Measurements from ENCODE around the gene LIMS4.
"Not testable (repeated sequence)": the region's sequence is repeated elsewhere in the genome, so short reads cannot be mapped to it uniquely, and the experiment has no call there.

LIMS4 gene

GRCh38 chr2:110472171-110473058 lies at the start of gene LIMS4:
Gene LIMS4 (minus strand): TSS chr2:110472816. CDS start chr2:110472778, 38 bp downstream.
- not testable (repeated sequence) for DNase-seq (ENCODE audit: low spot score)

- DNase-seq (ENCODE audit: low spot score): not testable (repeated sequence)
These were observed 27.2 kb upstream of the LIMS4 start for GRCh38 chr2:110499755-110500377.

GRCh38 chr2:110496027-110496426 lies 23.4 kb upstream of the LIMS4 start:
- DNase-seq (ENCODE audit: low spot score): not testable (repeated sequence)

GRCh38 chr2:110494488-110494887 lies 21.9 kb upstream of the LIMS4 start:
- DNase-seq (ENCODE audit: low spot score): not testable (repeated sequence)

- not testable (repeated sequence) for DNase-seq (ENCODE audit: low spot score)
These were observed 16.4 kb upstream of the LIMS4 start for GRCh38 chr2:110488991-110489390.

- DNase-seq (ENCODE audit: low spot score): not testable (repeated sequence)
These were observed 10.1 kb upstream of the LIMS4 start for GRCh38 chr2:110482697-110483096.

GRCh38 chr2:110481200-110481599 lies 8.6 kb upstream of the LIMS4 start:
- DNase-seq (ENCODE audit: low spot score): not testable (repeated sequence)

- not testable (repeated sequence) for DNase-seq (ENCODE audit: low spot score)
These were observed 7.5 kb upstream of the LIMS4 start for GRCh38 chr2:110480084-110480483.

- DNase-seq (ENCODE audit: low spot score): not testable (repeated sequence)
These were observed 4.8 kb upstream of the LIMS4 start for GRCh38 chr2:110477370-110477769.

GRCh38 chr2:110476952-110477351 lies 4.3 kb upstream of the LIMS4 start:
- not testable (repeated sequence) for DNase-seq (ENCODE audit: low spot score)

GRCh38 chr2:110475627-110476359 lies 3.2 kb upstream of the LIMS4 start:
- not testable (repeated sequence) for DNase-seq (ENCODE audit: low spot score)

GRCh38 chr2:110474898-110475297 lies 2.3 kb upstream of the LIMS4 start:
- DNase-seq (ENCODE audit: low spot score): not testable (repeated sequence)

GRCh38 chr2:110473059-110473358 lies 393 bp upstream of the LIMS4 start:
- not testable (repeated sequence) for DNase-seq (ENCODE audit: low spot score)

- DNase-seq (ENCODE audit: low spot score): not testable (repeated sequence)
These were observed 3.7 kb downstream of the LIMS4 start for GRCh38 chr2:110468921-110469320.

- not testable (repeated sequence) for DNase-seq (ENCODE audit: low spot score)
These were observed 7.3 kb downstream of the LIMS4 start for GRCh38 chr2:110465312-110465711.

GRCh38 chr2:110462458-110462857 lies 10.2 kb downstream of the LIMS4 start:
- DNase-seq (ENCODE audit: low spot score): not testable (repeated sequence)

- DNase-seq (ENCODE audit: low spot score): not testable (repeated sequence)
These were observed 12.3 kb downstream of the LIMS4 start for GRCh38 chr2:110460318-110460717.

GRCh38 chr2:110457214-110457590 lies 15.4 kb downstream of the LIMS4 start:
- not testable (repeated sequence) for DNase-seq (ENCODE audit: low spot score)

- DNase-seq (ENCODE audit: low spot score): not testable (repeated sequence)
These were observed 16.1 kb downstream of the LIMS4 start for GRCh38 chr2:110456291-110457213.

- not testable (repeated sequence) for DNase-seq (ENCODE audit: low spot score)
These were observed 17.4 kb downstream of the LIMS4 start for GRCh38 chr2:110455080-110455670.

- not testable (repeated sequence) for DNase-seq (ENCODE audit: low spot score)
These were observed 21.7 kb downstream of the LIMS4 start for GRCh38 chr2:110450951-110451350.
